HG03469 (cell line): Measurements from ENCODE around the gene RAD52.

Experiments
- ATAC-seq: cut with Tn5 transposase; IDR thresholded peaks from one replicate; pipeline ENCODE4 v1.9.1; 2021; ENCODE audit warnings: mild to moderate bottlenecking, moderate library complexity, moderate number of reproducible peaks; ENCODE audit not compliant: unreplicated experiment

RAD52 gene

DNA sequence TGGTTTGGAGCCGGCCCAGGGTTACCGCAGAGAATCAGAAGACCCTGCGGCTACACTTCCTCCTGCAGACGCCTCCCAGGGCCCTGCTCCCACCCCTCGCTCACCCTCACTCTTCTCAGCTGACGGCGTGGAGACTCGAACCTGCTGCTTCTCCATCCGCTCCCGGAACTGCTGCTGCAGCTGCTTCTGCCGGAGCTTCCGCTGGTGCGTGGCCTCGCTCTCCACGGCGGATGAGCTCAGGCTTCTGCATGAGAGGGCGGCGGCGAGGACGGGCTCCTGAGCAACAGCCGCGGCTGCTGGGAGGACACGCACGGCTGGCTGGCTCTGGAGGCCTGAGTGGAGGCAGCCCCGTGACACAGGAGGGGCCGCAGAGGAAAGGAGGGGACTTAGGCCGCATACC lies 33.3 kb downstream of the RAD52 start:
- no peak for ATAC-seq

DNA sequence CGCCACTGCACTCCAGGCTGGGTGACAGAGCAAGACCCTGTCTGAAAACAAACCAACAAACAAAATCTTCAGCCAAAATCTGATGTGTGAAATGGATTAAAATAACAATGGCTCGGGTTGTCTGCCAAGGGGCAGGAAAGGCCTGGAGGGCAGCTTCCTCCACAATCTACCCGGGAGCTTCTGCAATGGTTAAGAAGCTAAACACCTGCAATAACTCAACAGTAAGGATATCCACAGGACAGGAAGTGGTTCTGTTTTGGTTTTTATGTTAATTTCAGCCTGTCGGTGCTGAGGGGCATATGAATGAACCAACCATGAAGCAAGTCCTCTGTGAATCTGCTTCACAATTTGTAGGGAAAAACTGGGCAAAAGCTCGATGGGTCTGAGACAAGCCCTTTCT lies 34.4 kb downstream of the RAD52 start:
- ATAC-seq: no peak

DNA sequence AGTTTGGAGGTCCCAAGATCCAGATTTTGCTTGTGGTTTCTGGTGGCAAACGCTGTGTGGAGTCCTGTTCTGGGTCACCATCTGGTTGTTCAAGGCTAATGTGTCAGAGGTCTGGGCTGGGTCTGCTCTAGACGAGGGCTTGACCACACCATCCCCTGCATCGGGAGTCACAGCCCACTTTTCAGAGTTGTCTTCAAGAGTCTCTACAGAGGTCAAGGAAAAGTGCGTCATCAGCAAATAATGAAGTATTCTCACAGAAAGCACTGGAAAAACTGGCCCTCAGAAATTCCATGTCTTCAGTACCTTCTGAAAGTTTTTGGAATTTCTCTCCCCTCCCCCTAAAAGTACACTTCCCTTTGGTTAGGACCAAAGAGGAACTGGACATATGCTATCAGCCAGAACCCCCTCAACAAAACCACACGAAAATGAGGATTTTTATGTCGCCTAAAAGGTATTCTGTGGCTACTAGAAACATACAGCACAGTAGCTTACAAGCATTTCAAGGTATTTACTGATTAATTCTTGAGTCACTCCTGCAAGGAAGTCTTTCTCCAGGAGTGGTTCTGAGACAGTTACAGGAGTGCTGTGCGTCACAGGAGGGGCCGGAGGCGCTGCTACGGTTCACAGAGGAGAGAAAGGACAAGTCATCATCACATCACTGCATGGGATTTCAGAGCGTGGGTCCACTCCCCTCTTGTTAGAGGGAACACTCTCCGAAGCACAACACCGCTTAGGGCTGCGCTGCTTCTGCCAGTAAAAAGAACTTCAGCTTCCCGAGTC lies 35.4 kb downstream of the RAD52 start:
- no peak for ATAC-seq

DNA sequence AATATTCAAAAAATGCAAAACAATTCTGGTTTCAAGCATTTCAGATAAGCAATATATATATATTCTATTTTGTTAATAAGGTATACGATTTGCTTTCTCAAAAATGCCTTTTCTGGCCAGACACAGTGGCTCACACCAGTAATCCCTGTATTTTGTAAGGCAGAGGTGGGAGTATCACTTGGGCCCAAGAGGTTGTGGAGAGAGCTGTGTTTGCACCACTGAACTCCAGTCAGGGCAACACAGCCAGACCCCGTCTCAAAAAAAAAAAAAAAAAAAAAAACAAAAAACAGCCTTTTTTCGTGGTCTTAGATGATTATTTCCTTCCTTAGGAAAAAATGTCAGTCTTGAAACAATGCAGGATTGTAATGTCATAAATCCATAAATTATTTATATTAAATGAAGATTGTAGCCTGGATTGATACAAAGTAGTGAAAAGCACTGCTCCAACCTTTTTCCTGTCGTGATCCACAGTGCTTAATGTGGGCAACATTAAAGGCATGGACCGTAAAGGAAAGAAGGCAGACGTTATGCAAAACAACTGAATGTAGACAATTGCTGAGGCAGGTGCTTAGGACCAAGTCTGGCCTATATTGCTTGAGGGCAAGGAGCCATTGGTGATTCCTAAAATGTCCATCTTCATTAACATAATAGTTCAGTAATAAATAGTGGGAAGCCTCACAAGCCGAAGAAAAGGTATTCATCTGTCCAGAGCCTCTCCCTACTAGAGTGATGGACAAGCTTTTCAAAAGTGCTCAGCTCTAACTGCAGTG lies 36.8 kb downstream of the RAD52 start:
- no peak for ATAC-seq

DNA sequence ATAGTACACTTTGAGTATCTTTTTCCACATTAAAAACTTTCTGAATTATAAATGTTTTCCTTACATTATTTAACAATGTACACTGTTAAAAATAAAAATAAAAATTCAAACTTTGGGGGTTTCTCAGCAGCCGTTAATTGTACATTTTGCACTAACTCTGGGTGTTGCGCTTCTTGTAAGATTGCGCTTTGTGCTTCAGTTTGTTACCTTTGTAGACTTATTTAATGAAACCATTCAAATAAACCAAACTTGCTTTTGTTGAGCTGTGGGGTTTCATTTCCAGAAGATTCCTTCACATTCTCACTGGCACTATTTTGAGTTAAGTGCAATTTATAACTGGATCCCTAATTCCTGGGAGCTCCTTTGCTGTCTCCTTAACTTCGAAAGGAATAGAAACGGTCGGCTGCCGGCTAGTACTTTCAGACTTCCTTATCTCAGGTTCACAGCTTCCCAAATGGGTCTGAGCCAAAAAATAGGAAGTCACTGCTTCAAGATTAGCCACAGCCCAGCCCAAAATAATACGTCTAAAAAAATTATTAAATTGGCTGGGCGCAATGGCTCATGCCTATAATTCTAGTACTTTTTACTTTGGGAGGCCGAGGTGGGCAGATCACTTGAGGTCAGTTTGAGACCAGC lies 38.2 kb downstream of the RAD52 start:
- ATAC-seq: no peak

DNA sequence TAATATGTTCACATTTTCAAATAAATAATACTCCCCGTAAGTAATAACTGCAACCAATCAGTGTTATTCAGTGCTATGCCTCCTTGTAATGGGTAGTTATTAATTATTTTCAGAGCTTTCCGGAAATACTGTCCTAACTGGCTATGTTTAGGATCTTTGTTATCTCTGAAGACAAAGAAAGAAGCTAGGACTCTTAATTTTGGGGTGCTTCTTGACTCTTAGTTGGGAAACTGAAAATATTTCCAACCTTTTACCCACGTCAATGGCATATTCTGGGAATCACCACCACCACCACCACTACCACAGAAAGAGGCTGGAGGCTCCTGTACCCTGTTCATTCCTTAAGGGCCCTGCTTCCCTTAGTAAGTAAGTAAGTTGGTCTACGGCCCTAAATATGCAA lies 39.1 kb downstream of the RAD52 start:
- ATAC-seq: no peak

DNA sequence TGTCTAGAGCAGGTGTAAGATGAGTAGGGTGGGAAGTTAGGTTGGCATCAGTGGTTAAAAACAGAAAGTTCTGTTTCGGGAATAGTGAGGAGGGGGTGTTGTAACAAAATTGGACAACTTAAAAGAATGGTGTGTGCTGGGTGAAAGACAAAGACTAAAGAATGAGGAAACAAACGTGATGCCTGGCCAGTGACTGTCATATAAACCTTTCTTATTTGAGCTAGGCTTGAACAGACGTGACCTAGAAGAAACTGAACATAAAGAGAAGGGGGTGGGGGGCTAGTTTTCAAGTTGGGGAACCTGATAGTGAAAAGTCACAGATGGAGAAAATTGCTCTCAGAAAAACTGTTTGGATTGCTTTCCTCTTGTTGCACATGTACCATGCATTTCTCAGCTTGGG lies 39.6 kb downstream of the RAD52 start:
- no peak for ATAC-seq

DNA sequence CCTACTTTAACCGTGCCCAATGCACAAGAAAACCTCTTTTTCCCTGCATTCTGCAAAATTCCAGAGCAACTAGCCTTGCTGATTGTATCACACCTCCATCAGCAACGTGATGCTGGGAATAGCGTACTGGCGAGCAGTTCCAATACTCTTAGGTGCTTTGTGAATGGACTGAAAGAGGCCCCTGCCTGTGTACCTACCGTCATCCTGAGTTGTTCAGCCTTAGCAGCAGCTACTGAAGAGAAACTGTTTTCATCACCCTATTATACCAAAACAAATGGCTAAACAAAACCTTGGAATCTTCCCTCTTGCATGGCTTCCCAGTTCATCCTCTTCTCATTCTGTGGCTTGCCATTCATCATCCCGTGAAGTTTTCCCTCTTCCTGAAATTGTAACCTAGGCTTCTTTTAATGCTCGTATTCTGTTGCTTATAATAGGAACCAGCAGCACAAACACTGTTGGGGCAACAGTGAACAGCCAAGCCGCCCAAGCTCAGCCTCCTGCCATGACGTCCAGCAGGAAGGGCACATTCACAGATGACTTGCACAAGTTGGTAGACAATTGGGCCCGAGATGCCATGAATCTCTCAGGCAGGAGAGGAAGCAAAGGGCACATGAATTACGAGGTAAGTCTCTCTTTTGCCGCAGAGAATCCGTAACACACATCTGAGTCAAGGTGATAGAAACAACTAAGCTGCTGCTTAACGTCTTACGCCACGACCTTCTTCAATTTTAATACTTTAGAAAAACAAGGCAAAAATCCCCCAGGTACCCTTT lies 41.9 kb downstream of the RAD52 start:
- ATAC-seq: no peak

DNA sequence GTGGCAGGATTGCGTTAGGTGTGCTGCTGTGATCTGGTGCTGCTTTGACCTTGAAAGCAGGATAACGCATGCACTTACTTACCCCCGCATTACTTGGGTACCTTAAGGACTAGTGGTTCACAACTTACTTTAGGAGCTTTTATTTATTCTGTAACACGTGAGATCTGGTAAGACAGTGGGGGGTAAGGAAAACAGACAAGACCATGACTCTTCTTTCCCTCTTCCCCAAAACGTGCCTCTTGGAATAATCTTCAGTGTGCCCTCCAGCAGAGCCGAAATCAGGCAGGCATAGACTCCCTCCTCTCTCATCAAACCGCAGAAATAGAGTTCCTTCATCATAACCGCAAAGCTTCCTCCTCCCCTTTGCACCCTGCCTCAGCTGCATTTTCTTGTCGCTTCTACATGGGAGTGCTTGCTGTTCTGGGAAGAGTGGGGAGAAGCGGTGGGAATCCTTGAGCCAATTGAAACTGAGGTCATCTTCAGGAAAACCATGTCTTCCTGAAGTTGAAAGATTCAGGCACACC lies 43.4 kb downstream of the RAD52 start:
- no peak for ATAC-seq

DNA sequence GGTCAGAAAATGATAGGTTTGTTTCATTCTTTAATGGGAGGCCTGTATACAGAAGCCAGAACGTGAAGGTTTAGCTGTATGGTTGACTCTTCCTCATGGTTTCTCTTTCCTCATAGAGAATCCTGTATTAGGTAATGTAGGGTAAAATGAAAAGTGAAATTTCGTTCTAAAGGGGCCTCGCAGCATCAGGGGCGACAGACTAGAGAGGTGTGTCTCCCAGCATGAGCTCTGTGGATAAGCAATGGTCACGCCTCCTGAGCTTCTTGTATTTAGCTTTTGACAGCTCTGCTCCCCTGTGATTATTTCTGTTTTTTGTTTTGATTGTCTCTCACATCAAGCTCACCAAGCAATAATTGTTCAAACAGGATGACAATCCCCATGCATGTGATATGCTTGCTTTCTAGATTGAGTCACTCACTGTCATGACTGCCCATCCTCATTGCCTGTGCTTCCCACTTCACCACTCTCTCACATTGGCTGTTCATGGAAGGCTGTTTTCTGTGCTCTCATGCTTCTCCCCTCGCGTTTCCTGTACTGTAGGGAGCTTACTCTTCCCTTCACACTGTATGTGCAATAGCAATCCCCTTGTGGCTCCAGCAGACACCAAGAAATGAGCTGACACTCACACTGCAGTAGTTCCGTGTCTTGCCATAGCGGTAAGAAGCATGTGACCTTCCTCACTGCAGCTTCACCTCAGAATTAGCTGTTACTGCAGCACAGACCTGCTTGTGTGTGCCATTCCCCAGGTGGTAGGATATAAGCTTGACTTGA lies 44.0 kb downstream of the RAD52 start:
- ATAC-seq: no peak

DNA sequence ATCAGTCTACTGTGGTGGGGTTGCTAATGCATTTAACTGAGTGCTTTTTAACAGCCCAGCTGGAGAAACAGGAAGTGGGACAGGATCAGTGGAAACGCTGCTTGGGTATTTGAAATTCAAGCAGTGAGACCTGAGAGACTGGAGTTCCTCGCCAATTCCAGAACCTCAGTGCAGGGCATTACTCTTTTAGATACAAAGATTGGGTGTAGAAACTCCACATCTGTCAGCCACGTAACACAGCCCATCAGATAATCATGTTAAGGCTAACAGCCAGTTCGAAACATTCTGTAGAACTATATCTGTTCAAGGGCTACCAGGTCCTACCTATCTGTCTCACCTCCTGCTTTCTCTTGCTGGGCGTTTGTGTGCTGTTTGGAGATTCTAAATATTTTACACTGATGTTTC lies 45.5 kb downstream of the RAD52 start:
- no peak for ATAC-seq

DNA sequence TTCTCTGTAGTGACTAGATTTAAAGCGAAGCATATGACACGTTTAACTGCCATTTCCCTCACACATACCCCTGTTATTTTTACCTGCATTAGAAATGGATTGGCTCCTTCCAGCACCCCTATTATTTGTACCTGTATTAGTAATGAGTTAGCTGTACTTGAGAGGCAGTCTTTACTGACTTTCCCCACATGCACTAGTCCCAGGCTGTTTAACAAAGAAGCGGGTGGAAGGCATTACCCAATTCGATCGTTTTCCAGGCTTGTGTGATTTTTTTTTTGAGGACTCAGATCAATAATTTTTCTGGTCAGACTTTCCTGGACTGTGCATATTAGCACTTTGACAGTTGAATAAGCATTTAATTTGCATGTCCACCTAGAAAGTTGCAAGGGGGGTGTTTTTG lies 46.4 kb downstream of the RAD52 start:
- no peak for ATAC-seq

DNA sequence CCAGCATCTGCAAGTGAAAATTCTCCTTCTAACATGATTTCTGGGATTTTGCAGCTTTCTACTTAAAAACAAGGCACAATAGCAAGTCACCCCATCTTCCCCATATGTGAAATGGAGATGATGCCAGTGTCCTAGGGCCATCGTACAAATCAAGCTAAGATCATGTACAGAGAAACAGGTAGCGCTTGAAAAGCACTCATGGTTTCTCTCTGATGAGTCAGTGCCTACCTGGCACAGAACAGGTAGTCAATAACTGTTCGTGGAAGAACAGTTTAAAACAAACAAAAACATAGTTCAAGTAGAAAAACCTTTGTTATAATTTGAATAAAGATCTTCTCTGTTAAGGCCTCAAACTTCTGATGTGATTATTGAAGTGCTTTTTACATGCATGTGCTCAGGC lies 46.9 kb downstream of the RAD52 start:
- no peak for ATAC-seq

DNA sequence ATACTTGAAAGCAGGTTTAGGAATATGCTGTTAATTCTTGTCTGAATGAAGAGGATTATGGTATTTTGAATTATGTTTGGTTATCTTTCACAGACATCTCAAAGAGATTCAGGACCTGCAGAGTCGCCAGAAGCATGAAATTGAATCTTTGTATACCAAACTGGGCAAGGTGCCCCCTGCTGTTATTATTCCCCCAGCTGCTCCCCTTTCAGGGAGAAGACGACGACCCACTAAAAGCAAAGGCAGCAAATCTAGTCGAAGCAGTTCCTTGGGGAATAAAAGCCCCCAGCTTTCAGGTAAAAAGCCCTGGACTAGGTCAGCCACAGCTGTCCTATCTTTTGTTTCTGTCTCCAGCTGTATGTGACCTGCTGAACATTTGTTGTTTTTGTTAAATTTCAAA lies 52.1 kb downstream of the RAD52 start:
- no peak for ATAC-seq

DNA sequence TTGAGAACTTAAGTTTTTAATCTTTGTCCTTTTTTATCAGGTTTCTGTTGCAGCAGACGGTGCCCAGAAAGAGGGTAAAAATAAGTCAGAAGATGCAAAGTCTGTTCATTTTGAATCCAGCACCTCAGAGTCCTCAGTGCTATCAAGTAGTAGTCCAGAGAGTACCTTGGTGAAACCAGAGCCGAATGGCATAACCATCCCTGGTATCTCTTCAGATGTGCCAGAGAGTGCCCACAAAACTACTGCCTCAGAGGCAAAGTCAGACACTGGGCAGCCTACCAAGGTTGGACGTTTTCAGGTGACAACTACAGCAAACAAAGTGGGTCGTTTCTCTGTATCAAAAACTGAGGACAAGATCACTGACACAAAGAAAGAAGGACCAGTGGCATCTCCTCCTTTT lies 53.5 kb downstream of the RAD52 start:
- ATAC-seq: no peak

DNA sequence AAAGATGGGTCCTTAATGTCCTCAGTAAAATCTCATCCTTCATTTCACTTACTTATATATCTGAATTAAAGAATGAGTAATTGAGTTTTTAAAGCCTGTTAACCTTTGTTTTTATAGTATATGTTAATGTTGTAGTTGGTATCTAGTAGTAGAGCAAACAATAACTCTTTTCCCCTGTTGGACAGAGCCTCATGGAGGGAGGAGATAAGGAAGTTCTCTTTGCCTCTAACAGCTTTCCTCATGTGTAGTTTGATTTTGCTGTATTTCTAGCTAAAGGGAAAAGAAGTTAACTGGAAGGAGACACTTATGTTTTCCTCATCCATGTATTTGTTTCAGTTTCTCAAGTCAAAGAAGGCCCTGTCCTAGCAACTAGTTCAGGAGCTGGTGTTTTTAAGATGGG lies 55.3 kb downstream of the RAD52 start:
- no peak for ATAC-seq

DNA sequence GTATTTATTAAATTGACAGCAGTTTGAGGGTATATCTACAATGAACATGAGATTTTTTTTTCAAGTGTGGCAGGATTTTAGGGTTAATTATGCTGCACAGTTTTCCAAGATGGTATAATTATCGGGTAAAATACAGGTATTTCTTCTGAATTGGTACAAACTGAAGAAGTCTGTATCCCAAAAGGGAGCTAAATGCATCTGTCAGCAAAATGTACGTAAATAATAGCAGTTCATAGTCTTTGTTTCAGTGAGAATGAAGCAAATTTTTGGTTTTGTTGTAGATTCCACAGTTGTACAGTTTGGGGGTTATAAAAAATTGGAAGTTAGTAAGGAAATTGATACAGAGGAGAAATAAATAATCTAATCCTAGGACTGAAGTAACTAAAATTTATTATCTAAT lies 63.3 kb downstream of the RAD52 start:
- no peak for ATAC-seq

DNA sequence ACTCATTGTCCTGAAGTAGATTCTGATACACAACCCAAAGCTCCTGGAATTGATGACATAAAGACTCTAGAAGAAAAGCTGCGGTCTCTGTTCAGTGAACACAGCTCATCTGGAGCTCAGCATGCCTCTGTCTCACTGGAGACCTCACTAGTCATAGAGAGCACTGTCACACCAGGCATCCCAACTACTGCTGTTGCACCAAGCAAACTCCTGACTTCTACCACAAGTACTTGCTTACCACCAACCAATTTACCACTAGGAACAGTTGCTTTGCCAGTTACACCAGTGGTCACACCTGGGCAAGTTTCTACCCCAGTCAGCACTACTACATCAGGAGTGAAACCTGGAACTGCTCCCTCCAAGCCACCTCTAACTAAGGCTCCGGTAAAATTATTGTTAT lies 63.8 kb downstream of the RAD52 start:
- no peak for ATAC-seq

DNA sequence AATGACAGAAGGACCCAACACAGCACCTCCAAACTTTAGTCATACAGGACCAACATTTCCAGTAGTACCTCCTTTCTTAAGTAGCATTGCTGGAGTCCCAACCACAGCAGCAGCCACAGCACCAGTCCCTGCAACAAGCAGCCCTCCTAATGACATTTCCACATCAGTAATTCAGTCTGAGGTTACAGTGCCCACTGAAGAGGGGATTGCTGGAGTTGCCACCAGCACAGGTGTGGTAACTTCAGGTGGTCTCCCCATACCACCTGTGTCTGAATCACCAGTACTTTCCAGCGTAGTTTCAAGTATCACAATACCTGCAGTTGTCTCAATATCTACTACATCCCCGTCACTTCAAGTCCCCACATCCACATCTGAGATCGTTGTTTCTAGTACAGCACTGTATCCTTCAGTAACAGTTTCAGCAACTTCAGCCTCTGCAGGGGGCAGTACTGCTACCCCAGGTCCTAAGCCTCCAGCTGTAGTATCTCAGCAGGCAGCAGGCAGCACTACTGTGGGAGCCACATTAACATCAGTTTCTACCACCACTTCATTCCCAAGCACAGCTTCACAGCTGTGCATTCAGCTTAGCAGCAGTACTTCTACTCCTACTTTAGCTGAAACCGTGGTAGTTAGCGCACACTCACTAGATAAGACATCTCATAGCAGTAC lies 64.6 kb downstream of the RAD52 start:
- ATAC-seq: no peak

DNA sequence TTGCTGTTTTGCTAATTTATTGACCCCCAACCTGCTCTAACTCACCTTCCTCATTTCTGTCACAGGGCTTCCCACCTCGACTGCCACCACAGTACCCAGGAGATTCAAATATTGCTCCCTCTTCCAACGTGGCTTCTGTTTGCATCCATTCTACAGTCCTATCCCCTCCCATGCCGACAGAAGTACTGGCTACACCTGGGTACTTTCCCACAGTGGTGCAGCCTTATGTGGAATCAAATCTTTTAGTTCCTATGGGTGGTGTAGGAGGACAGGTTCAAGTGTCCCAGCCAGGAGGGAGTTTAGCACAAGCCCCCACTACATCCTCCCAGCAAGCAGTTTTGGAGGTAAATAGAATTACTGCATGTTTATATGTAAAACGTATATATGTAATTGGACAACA lies 68.8 kb downstream of the RAD52 start:
- ATAC-seq: no peak
